GM21381 (cell line): Measurements from ENCODE around the gene OR5M3.

Experiments used
- ATAC-seq: cut with Tn5 transposase; IDR thresholded peaks from one replicate; pipeline ENCODE4 v1.9.1; 2021; ENCODE audit warnings: mild to moderate bottlenecking, moderate library complexity; ENCODE audit not compliant: unreplicated experiment

Gene OR5M3

DNA sequence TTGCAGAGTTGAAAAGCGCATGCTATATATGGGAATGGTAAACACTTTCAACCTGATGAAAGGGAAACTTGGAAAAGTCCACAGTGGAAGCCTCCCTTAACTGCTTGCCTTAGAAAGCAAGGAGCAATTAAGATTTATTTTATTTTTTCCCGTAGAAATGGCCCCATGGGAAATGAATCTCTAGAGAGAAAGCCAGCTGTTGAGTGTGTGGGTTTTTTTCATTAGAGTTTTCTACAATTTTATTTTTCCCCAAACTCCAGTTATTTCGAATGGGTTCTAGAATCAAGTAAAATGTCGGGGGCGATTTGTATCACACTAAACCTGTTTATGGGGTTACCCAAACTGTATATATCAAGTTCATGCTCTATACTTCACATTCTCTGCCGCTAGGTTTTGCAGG, at the start of gene OR5M3:
Gene OR5M3, minus strand, starts transcription at position 101 of the 400 bp plus-strand sequence. CDS start 2,855 bp downstream, outside the sequence.
- ATAC-seq: no peak

DNA sequence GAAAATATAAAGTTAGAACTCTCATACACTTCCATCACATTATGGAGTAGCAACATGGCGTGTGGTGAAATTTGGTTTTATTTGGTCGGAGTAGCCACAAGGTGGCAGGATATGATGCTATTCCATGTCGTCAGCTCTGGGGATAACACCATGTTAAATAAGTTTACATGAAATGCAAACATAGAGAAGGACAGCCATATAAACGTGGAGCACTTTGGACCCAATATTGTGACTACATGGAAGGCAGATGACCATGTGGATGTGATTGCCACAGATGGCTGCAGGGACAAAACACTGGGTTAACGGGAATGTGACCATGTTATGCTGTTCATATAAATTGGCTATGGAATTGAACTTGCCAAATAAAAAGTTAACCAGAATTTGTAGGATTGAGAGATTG, 48.9 kb upstream of the OR5M3 start:
- ATAC-seq: no peak

DNA sequence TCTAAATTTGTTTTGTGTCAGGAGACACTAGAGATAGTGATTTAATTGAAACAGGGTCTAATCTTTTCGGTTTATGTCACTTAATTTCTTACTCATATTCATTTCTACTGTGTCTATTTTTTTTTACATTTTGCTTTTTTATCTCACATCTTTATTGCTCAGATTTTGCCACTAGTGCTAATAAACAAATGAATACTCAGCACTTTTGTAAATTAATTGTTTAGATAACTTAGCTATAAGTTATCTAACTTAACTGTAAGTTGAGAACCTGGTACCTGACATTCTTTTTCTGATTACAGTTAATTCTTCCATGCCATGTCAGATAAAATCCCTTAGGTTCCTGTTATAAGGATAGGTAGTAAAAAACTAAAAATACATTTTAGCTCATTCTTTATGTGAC, 40.1 kb upstream of the OR5M3 start:
- ATAC-seq: no peak

DNA sequence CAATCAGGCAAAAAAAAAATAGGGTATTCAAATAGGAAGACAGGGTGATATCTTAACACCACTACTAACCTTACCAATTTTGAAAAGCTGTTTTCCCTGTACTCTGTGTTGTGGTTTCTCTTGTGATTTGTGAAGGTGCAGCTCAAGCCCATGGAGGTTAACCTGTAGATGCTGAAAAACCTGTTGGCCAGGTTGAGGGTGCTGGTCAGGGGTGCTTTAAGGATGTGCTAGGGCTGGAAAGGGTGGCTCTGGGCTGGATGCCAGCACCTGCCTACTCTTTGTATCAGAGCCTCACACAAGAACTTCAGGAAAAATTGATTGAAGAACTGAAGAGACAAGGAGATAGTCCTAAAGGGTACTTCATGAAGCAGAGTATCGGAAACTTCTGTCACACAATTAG, 36.3 kb upstream of the OR5M3 start:
- no peak for ATAC-seq

DNA sequence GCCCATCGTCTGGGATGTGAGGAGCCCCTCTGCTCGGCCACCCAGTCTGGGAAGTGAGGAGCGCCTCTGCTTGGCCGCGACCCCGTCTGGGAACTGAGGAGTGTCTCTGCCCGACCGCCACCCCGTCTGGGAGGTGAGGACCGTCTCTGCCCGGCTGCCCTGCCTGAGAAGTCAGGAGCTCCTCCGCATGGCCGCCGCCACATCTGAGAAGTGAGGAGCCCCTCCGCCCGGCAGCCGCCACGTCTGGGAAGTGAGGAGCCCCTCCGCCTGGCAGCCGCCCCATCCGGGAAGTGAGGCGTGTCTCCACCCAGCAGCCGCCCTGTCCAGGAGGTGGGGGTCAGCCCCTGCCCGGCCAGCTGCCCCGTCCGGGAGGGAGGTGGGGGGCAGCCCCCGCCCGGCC, 23.9 kb upstream of the OR5M3 start:
- no peak for ATAC-seq

DNA sequence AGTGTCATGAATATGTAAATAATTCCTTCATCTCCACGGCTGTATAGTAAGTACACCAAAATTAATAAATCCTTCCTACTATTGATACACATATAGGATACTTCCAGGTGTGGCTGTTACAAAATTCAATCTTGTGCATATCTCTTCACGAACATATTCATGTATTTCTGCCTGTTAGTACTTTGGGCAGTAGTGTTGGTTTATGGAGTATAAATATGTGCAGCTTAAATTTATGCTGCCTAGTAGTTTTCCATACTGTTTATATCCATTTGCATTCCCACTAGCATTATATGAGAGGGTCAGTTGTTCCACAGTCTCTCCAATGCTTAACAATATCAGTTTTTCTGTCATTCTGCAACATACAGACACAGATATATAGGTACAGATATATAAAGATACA, 22.0 kb upstream of the OR5M3 start:
- ATAC-seq: no peak

DNA sequence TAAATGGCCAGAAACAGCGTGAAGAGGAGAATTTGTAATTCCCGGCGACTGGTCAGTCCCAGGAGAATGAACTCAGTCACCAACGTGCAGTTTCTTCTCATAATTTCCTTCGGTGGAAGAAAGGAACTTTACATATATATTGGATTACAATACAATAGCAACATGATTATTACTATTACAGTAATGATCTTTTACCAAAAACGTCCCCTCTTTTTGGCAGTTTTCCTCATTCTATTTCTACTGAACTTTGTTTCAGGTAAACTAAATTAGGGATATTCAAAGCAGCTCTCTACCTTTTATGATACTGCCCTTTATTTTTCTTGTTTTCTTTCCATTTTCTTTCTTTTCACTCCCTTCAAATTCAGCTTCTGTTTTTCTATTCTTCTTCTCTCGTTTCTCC, 18.1 kb upstream of the OR5M3 start, which contains the start of gene OR5M8:
Gene OR5M8, minus strand, starts transcription at position 101 of the 400 bp plus-strand sequence. Its CDS starts 0 bp downstream, at position 101.
- no peak for ATAC-seq

DNA sequence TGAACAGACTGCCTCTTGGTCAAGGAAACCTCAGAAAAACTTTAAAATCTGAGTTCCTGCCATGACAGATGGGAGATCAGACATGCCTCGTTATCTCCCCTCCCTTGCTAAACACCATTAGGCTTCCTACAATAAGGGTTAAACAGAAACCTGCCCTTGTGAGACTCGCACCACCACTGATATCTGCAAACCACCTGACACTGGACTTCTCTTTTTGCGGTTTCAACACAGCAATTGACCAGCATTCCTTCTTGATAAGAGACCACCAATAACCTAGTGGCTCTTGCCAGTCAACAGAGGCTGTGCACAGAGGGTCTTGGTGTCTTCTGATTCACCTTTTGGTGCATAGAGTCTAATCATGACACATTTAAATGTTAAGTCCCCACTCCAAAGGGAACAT, 13.6 kb upstream of the OR5M3 start:
- ATAC-seq: no peak

DNA sequence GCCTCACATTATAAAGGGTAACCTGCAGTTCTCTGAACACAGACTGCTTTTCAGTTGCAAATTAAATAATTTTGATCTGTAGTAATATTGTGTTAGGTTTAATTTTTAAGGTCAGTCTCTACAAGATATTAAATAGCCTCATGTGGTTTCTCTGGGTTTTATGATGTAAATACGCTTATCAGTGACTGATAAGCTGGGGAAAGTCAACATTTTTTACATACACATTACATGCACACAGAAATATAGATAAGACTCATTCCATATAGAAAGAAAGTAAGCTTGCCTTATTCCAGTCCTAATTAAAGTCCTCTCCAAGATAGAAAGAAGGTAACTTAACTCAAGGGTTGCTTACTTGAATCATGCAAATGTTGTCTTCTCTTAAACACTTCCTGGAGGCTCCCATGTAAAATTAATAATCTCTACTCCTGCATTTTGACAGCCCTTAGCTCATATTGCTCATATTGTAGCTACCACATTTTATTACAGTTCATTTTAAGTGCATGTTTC, 1.6 kb upstream of the OR5M3 start:
- ATAC-seq: no peak

DNA sequence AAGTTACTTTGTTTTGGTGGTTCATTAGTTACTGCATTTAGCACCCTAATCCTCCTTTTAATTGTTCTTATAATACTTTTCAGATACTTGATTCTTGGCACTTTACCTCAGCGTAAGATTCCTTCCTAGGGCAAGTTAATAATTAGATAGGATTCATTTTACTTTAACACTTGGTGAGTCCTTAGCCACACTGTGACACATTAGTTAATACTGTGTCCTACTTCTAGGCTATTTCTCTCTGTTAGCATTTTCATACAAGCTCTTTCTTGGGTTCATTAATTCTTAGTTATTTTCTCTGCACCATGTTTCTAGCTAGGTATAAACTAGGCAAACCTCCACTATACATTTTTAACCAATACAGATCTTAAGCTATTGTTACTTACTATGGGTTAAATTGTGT, 16.1 kb downstream of the OR5M3 start:
- no peak for ATAC-seq

DNA sequence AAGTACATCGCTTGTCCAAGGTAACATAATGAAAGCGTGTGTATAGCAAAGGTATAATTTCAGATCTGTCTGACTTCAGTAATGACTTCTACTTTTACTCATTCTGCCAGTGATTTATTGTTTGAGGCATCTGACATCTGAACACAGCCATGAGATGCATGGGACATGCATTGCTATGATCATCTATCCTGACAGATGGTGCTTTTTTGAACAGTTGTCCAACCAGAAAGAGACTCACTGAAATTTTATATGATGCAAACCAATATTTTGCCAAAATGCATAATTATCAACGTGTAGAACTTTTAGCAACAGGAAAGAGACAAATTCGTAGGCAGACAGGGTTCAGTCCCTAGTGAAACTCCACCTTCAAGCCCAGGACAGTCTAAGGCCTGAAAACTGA, 19.6 kb downstream of the OR5M3 start:
- no peak for ATAC-seq
